NCI-H345 treated with DMSO at 0.1 percent for 48 hours (cell line): ENCODE measurements around the gene GRIK1.

Source experiments
- DNase-seq: peaks from one replicate; lab custom pipeline; 2025; ENCODE audit not compliant: unreplicated experiment; lab: John Stamatoyannopoulos, UW

Gene GRIK1

GRCh38 chr21:29675451-29675850, 264.3 kb downstream of the GRIK1 start:
- no peak for DNase-seq

- DNase-seq, result no peak
Observed at GRCh38 chr21:29674343-29674742, 265.5 kb downstream of the GRIK1 start.

DNA sequence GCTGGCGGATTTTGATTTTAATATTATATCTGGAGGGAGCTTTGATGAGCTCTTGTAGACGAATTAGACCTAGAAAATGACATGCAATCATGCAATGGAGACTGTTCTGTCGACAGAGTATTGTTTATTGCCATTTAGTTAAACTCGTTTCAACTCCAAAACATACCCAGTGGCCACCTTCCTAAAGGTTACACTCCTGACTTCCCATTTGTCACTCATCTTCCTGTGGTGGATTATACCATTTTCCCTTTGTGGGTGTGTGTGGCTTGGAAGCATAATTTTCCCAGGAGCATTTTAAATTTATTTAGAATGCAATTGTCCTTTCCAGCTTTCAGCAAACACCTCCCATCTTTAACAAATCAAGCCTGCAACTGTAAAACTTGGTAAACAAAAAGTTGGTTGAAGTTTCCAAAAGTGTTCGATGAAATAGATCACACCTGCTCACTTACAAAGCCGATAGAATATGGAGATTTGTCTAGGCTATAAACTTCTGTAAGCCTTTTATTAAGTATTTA, 266.6 kb downstream of the GRIK1 start:
- DNase-seq, result no peak

GRCh38 chr21:29671728-29672127, 268.1 kb downstream of the GRIK1 start:
- no peak for DNase-seq

DNA sequence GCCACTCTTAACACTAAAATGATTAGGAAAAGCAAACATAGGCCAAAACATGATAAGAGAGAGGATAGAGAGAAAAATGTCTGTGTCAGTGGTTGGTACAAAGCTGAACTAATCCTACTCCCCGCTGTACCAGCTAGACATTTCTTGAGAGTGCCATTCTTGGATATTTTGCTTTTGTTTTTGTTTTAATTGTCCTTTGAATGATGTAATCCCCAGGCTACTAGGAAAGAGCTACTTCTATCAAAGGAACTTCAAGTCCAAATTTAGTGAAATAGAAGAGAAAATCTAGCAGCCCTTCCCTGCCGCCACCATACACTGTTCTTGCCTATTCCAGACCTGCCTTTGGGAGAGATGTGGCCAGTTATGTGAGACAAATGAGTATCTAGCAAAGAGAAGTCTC, 269.6 kb downstream of the GRIK1 start:
- DNase-seq, result no peak

DNA sequence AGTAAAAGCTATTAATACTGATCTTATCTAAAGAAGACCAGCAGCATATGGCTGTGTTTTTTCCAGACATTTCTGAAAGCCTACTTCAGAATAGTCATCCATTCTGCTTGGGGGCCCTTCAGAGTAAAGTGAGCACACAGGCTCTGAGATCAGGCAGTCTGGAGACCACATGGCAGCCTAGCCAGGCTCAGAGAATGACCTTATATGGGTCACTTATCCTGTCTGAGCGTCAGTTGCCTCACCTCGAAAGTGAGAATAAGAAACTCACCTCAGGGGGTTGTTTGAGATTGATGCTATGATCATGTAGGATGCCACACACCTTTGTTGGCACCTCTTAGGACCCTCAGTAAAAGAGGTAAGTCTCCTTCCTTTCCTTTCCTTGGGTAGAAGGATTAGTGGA, 270.4 kb downstream of the GRIK1 start:
- DNase-seq, result no peak

DNA sequence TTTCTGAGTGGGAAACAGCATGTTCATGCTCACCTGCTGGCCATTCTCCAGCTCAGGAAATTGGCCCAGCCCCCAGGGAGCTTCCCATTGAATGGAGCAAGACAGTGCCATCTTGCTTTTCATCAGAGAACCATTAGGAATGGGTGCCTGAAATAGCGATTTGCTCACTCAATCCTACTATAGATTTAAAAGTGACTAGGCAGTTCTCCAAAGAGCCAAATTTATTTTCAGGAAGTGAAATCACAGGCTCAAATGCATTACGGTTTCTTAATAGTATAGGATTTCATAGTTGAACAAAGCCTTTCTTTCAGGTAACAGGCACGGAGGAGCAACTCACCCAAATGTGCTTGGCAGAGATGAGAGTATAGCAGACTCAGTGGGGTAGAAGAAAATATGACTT, 272.1 kb downstream of the GRIK1 start:
- DNase-seq, result no peak

DNA sequence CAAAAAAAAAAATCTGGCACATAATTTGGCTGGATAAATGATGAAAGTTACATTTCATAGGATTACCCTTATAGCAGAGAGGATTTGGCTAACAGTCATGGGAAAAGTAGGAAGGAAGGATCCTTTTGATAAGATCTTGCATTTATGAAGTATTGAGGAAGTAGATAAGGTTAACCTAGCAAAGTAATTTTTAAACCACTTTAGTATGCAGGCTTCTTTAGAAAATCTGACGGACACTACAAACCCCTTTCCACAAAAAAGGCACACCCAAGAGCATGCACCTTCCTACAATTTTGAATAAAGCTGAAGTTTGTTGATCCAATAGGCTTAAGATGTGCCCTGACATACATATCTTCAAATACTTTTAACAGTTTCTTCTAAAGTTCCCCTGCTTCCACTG, 275.2 kb downstream of the GRIK1 start:
- DNase-seq, result no peak

DNA sequence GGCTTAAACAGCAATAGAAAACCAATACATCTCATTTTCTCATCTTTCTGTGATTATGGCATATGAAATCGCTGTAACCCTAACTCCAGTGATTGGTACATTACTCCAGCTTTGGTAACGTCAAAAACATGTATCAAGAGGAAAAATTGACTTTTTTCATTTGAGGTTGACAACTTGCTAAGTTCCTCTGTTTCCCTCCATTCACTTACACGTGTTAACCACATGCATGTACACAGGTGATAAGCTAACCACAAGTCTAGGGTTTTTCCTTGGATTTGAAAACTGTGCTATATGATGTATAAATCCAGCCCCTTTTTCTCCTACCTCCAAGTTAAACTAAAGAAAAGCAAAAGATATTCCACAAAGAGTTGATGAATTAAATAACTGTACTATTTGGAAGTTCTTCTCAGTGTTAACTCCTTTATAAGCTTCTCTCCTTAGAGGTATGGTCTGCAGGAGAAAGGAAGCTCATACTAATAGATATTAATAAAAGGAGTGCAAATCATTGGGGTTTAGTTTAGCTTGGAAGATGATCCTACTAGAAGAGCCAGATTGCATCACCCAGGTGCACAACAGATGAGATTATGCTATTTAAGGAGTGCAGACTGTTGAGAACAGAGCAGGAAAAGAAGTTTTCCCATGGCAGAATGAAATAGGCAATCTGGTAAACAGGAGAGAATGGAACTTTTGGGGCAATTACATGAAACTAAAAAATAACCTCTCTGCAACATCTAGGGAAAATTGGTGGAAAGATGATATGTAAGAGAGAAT, 277.9 kb downstream of the GRIK1 start:
- no peak for DNase-seq

DNA sequence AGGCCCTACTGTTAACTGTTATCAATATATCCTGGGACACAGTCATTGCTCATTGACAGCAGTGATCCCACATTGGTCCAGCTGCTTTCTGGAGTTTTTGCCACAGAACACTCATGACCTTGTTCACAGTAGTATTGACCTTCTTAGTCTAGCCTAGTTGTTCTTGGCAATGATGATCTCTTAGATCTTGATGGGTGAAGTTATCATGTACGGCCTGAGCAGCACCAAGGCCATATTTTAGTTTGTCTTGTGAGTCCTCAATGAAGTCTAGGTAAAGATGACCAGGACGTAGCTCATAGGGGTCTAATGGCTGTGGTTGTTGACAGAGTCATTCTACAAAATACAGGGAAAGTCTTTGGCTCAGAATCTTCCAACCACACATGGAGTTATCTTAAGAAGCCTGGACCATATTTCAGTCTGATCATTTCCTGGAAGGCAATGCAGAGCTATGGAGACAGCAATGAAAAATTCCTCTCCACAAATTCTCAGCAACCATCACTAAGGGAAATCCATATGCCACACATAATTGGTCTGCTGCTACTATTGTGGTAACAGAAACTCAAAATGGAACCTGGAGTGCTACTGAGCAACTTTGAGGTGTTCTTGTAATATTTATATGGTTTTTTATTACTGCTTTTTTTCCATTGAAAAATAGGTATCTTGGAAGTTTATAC, 279.6 kb downstream of the GRIK1 start:
- no peak for DNase-seq

GRCh38 chr21:29658934-29659203, 280.9 kb downstream of the GRIK1 start:
- no peak for DNase-seq

DNA sequence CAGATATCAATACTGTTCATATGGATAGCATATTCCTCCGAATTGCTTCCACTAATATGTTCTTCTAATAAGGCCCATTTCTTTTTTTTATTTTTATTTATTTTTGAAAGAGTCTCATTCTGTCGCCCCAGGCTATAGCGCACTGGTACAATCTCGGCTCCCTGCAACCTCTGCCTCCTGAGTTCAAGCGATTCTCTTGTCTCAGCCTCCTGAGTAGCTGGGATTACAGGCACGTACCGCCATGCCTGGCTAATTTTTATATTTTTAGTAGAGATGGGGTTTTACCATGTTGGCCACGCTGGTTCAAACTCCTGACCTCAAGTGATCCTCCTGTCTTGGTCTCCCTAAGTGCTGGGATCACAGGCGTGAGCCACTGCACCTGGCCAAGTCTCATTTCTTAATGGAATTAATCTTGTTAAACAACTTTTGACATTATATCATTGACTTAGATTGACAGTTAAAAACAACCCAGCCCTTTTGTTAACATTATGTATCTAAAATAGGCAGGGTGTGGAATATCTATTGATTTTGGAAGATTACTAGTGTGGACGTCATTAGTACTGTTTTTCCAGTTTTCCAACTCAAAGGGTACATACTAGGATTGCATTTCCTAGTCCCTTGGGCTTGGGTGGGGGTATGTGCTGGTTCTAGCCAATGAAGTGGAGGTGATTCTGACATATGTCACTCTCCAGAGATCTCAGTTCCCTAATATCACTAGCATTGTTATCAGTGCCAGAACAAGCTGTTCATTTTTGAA, 281.4 kb downstream of the GRIK1 start:
- no peak for DNase-seq

DNA sequence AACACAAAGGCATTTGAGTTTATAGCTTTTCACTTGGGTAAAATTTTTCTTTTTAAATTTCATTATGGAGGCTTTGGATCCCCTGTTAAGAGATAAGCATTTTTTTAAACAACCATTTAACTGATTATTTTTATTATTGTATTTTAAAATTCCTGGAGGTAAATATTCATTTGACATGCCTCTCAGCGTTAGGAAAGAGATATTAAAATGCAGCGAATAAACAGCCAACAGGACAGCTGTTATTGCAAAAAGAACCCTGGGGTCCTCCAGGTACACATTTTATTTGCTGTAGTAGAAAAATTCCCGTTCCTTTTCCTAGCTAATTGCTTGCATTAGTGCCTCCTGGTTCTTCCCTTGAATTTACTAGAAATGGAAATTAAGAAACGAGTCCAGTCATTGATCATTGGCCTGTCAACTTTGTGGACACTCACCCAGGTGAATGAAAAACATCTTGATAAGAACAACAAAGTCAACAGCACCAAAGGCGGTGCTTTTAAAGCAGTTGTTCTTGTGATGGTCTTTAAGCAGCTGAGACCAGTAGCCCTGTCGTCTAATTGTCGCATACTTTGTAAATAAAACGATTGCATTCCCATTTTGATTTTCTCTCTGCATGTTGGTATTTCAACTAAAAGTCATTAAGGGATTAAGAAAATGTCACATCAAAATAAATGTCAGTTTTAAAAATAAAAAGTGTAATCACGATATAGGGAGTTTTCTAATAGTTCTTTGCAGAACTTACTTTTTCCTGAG, 282.4 kb downstream of the GRIK1 start:
- no peak for DNase-seq

DNA sequence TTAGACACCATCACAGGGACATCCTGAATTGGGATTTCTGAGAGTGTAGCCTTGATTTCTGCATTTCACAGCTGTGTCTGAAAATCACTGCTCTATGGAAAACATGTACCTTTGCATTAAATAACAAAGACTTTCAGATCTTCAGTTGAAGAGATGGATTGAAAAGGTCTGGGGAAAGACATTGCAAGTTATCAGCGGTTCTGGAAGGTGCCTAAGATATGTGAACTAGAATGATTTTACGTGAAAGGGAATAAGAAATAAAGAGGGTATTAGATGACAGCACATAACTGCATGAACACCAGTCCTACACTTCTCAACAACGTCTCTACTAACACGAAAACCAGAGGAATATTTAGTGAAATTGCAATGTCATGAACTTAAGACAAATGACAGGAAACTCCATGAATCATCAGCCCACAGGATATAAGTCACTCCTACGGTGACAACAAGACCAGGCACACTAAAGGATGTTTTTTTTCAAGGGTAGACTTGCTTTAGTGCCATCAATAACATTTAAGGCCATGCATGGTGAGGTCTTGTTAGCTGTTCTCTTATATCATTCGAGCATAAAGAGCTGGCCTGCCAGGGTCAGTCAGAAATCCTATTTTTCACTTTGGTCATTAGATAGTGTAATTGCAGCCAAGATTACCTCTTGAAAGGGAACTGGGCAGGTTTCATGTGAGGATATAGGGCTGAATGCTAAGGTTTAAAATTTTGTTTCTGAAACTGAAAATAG, 283.1 kb downstream of the GRIK1 start:
- DNase-seq, result no peak

- no peak for DNase-seq
Observed at GRCh38 chr21:29655577-29655976, 284.2 kb downstream of the GRIK1 start.

DNA sequence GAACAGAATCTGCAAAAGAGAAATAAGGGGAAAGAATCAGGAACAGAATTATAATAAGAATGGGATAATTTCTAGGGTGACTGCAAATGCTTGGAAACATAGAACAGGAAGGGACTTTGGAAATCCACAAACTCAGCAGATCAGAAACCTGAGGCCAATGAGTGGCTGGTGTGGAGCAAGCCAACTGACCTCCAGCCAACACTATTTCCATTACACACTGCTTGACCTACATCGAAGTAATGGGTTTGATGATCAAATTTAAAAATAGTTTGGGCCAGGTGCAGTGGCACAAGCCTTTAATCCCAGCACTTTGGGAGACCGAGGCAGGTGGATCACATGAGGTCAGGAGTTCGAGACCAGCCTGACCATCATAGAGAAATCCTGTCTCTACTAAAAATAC, 284.9 kb downstream of the GRIK1 start:
- no peak for DNase-seq

- no peak for DNase-seq
Observed at GRCh38 chr21:29654203-29654602, 285.6 kb downstream of the GRIK1 start.

GRCh38 chr21:29650523-29651022, 289.2 kb downstream of the GRIK1 start:
- no peak for DNase-seq

DNA sequence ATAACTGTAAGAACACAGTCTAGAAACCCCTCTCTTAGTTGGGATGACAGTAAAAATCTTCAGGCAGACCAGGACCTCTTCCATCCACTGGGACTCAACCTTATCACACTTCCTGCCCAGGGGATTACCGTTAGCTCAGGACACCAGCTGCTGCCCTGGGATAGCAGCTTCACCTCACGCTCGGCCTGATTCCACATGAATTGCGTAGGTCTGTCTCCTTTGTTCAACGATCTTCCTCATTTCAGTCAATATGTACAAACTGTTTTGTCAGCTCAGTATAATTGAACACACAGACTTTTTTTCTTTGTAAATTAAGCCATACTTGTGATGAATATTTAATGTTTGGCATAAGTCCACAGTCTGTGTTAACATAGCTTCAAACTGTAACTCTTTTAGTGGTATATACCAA, 290.4 kb downstream of the GRIK1 start:
- DNase-seq, result no peak

DNA sequence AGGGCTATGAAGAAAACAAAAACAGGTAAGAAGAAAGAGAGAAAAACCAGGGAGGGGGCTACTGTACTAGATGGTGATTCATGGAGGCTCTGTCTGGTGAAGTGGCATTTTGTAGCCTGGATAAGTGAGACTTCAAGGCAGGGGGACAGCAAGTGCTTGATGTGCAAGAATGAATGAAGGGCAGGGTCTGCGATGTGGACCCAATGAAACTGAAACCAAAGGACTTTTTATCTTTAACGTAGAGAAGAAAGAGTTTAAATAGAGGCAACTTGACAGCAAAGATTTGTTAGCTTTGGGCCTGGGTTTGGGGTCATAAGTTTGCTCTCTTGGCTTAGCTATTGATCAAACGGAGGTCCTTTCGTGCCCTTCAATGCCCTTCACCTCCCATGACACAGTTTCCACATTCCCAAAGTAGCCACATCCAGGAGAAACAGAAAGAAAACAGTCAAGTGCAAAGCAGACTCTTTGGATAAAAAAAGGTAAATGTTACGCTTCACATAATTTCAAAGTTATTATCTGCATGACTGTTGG, 291.0 kb downstream of the GRIK1 start:
- DNase-seq, result no peak
